Measurements from ENCODE around the gene TENM4.

GRCh38 chr11:79182794-79183193 is 258.0 kb downstream of the TENM4 start:
- TF ChIP-seq EZH2phosphoT487 (IDR thresholded peaks at IDR 0.05; ENCODE audit: borderline replicate concordance, low read depth): no peak
- peak; percentile 89 for TF ChIP-seq NFIC (IDR thresholded peaks at IDR 0.05; ENCODE audit: borderline replicate concordance)
- no peak for TF ChIP-seq CTCF (IDR thresholded peaks at IDR 0.05)
- no peak for TF ChIP-seq TAF1 (IDR thresholded peaks at IDR 0.05; ENCODE audit: borderline replicate concordance, low read depth, low read length)
- TF ChIP-seq SMC3 (IDR thresholded peaks at IDR 0.05; ENCODE audit: low read depth, low read length): no peak
- no peak for TF ChIP-seq MXI1 (IDR thresholded peaks at IDR 0.05; ENCODE audit: low read depth, low read length)
- TF ChIP-seq FOXJ3 (CRISPR knock-in tag; IDR thresholded peaks at IDR 0.05): no peak
- 0 out of 2 replicates have a peak, but pooled peaks have one; percentile 23 for TF ChIP-seq SIN3A (IDR thresholded peaks at IDR 0.05; ENCODE audit: borderline replicate concordance, low read depth, low read length)
- no peak; the same call in 1 of the 2 replicates for TF ChIP-seq POLR2AphosphoS5 (IDR thresholded peaks at IDR 0.05; ENCODE audit: low read depth, low read length)
- no peak for TF ChIP-seq RAD21 (IDR thresholded peaks at IDR 0.05; ENCODE audit: low read length)
- TF ChIP-seq ELF1 (IDR thresholded peaks at IDR 0.05): no peak

Data from SK-N-SH (cell line).